ENCODE results near the gene ARL14EP. TPM values are rescaled to one million over a fixed set of nuclear protein-coding genes. Genes with fewer than 3 reads are reported as not detected.

Gene ARL14EP
- total and polyA plus RNA-seq, 7 donors = 8.1 to 27.4 (median 23.4) TPM

DNA sequence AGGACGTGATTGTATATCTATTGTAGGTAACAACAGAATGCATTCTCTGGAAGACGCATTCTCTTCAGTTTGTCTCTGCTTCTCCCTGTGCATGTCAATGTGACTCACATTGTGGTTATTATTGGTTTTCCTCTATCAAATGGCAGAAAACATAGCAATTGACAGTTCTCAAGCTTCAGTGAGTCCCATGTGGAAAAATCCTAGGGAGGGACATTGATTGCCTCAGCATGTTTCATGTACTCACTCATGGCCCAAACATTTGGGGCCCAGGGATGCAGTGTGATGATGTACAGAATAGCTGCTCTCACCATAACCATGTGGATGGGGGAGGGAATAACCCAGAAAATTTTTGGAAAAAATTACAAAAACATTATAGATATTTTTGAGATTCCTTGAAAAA lies 9.3 kb upstream of the ARL14EP start:
- WGBS, 3 donors = 83 to 95% (median 87%) methylated on average over 2 of the region's 2 CpGs
- Histone ChIP-seq H3K36me3 (ENCODE audit: insufficient read depth in 1 of 2, low read depth in 1 of 2) (no peaks in the 10 kb centered on the region), H3K27me3 (ENCODE audit: insufficient read depth in 3 of 3, low read length in 2 of 3) (peaks cover 0 to 9% (median 4%) of the 10 kb centered on the region in 3 donors), H3K4me1 (no peaks in the 10 kb centered on the region), H3K4me3 (no peak overlapping the region), H3K27ac (no peak overlapping the region), H3K9me3 (no peaks in the 10 kb centered on the region)
- TF ChIP-seq, protein P1, sequence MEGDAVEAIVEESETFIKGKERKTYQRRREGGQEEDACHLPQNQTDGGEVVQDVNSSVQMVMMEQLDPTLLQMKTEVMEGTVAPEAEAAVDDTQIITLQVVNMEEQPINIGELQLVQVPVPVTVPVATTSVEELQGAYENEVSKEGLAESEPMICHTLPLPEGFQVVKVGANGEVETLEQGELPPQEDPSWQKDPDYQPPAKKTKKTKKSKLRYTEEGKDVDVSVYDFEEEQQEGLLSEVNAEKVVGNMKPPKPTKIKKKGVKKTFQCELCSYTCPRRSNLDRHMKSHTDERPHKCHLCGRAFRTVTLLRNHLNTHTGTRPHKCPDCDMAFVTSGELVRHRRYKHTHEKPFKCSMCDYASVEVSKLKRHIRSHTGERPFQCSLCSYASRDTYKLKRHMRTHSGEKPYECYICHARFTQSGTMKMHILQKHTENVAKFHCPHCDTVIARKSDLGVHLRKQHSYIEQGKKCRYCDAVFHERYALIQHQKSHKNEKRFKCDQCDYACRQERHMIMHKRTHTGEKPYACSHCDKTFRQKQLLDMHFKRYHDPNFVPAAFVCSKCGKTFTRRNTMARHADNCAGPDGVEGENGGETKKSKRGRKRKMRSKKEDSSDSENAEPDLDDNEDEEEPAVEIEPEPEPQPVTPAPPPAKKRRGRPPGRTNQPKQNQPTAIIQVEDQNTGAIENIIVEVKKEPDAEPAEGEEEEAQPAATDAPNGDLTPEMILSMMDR (IDR thresholded peaks at IDR 0.05) = no peak
- no peak for DNase-seq
- no peak for ATAC-seq
- intact Hi-C loops (cut with DNase I) = no loop called here

DNA sequence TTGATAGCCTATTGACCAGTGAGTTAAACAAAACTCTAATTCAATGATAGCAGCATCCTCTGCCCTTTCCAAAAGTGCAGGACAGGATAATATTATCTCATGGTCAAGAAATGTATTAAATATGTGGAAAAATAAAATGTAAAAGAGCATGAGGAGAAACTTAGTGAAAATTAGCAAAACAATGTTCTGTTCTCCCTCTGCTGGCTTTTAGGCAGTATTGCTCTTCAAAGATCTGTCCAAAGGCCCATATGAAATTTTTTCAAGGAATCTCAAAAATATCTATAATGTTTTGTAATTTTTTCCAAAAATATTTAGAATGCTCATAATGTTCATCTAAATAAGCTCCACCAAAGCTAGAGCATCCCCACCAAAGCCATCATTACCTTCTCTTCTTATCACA lies 8.3 kb upstream of the ARL14EP start:
- ATAC-seq (no peak), DNase-seq (no peak)
- Histone ChIP-seq H3K27ac (no peak overlapping the region), H3K4me3 (no peak overlapping the region), H3K4me1 (no peaks in the 10 kb centered on the region), H3K36me3 (ENCODE audit: insufficient read depth in 1 of 2, low read depth in 1 of 2) (no peaks in the 10 kb centered on the region), H3K9me3 (no peaks in the 10 kb centered on the region), H3K27me3 (ENCODE audit: insufficient read depth in 3 of 3, low read length in 2 of 3) (peaks cover 0 to 6% (median 1%) of the 10 kb centered on the region in 3 donors)
- TF ChIP-seq, protein P1 (IDR thresholded peaks at IDR 0.05) = no peak
- intact Hi-C loops (cut with DNase I) = no loop called here

DNA sequence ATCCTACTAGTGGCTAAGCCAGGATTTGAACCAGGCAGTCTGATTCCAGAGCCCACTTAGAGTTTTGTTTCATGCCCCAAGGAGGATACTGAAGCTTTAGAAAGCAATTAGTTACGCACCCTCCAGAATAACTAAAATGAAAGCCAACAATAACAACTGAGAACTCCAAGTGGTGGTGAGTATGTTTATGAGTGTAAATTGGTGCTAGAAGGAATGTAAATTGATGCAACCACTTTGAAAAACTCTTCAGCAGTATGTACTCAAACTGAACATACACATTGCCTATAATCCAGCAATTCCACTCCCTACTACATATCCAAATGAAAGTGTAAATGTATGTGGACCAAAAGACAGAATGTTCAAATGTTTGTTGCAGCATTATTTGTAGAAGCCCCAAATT lies 6.7 kb upstream of the ARL14EP start:
- ATAC-seq = no peak
- Histone ChIP-seq H3K4me3 (no peak overlapping the region), H3K9me3 (no peaks in the 10 kb centered on the region), H3K4me1 (no peaks in the 10 kb centered on the region), H3K36me3 (ENCODE audit: insufficient read depth in 1 of 2, low read depth in 1 of 2) (no peaks in the 10 kb centered on the region), H3K27me3 (ENCODE audit: insufficient read depth in 3 of 3, low read length in 2 of 3) (peaks cover 0 to 7% (median 6%) of the 10 kb centered on the region in 3 donors), H3K27ac (no peak overlapping the region)
- no peak for DNase-seq
- TF ChIP-seq, protein P1 (IDR thresholded peaks at IDR 0.05) = no peak
- intact Hi-C loops (cut with DNase I) = no loop called here
- 82 to 90% (median 85%) methylated on average over 1 of the region's 1 CpG for WGBS, 3 donors

GRCh38 chr11:30317030-30317429 lies 5.9 kb upstream of the ARL14EP start:
- intact Hi-C loops (cut with DNase I) = no loop called here
- no peaks in the 10 kb centered on the region for H3K36me3 ChIP-seq (ENCODE audit: insufficient read depth in 1 of 2, low read depth in 1 of 2)
- TF ChIP-seq, protein P1 (IDR thresholded peaks at IDR 0.05) = no peak
- H3K27ac ChIP-seq = no peak overlapping the region
- H3K9me3 ChIP-seq = no peaks in the 10 kb centered on the region
- peaks cover 0 to 7% (median 6%) of the 10 kb centered on the region in 3 donors for H3K27me3 ChIP-seq (ENCODE audit: insufficient read depth in 3 of 3, low read length in 2 of 3)
- WGBS, 3 donors = 57 to 62% (median 58%) methylated on average over 2 of the region's 2 CpGs
- H3K4me1 ChIP-seq = no peaks in the 10 kb centered on the region
- no peak for ATAC-seq
- H3K4me3 ChIP-seq = no peak overlapping the region
- no peak for DNase-seq

GRCh38 chr11:30321321-30321720 lies 1.6 kb upstream of the ARL14EP start:
- intact Hi-C loops (cut with DNase I) = no loop called here
- WGBS, 3 donors = 95 to 100% (median 97%) methylated on average over 4 of the region's 4 CpGs
- ATAC-seq = no peak

More at GRCh38 chr11:30321321-30321720, 1.6 kb upstream of the ARL14EP start:
- TF ChIP-seq, protein P1 (IDR thresholded peaks at IDR 0.05) = no peak
- Histone ChIP-seq H3K4me3 (no peak overlapping the region), H3K27me3 (ENCODE audit: insufficient read depth in 3 of 3, low read length in 2 of 3) (peaks cover 0 to 7% (median 0%) of the 10 kb centered on the region in 3 donors), H3K27ac (no peak overlapping the region), H3K4me1 (peaks cover 19% of the 10 kb centered on the region), H3K36me3 (ENCODE audit: insufficient read depth in 1 of 2, low read depth in 1 of 2) (no peaks in the 10 kb centered on the region), H3K9me3 (no peaks in the 10 kb centered on the region)
- no peak for DNase-seq
